ENCODE data around the gene MACROD2. TPM values are rescaled to one million over a fixed set of nuclear protein-coding genes. Genes with fewer than 3 reads are reported as not detected.

MACROD2 gene
- 0.14 and 0.55 TPM in 2 replicates for total RNA-seq

DNA sequence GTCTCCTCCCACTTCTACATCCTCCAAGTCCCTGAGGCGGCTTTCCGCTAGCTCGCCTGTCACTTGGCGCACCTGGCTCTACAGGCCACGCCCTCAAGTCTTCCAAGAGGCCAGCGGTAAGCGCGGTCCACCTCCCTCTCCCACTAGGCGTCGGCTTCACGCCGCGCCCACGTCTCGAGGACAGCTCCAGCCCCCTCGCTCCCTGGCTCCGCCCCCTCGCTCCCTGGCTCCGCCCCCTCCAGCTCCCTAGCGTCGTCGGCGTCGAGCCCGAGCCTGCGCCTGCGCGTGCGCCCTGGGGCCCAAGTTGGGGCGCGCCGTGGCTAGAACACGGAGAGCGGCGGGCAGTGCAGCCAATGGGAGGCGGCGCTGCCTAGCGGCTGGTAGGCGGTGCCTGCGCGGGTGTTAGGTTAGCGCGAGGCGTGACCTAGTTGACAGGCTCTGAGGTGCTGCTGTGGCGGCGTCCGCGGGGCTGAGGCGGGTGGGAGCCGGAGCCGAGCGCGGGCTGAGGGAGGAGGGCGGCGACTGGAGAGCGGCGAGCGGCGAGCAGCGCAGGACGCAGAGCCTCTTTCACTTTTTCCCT is at the start of gene MACROD2:
TSS of gene MACROD2 (plus strand) at position 431 of the 580 bp plus-strand sequence.

DNA sequence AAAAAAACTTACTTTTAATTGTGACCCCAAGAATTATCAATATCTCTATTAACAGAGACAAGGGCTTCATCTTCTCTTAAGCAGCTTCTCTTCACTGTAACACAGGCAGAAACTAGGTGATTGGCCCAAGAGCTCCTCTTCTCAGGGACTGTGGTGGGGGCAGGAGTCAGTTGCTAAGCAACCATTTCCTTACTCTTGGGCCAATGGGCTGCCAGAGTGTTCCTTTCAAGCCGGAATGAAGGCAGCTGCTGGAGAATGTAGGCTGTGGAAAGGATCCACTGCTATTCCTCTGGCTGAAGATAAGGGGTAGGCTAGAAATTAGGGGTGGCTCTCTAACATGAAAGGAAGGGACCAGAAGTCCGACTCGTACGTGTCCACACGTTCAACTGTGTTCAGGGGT is 4.9 kb upstream of the MACROD2 start, which contains the start of gene SEL1L2:
TSS of gene SEL1L2 (minus strand) at position 150 of the 400 bp plus-strand sequence. CDS start at position 70, 80 bp downstream.

DNA sequence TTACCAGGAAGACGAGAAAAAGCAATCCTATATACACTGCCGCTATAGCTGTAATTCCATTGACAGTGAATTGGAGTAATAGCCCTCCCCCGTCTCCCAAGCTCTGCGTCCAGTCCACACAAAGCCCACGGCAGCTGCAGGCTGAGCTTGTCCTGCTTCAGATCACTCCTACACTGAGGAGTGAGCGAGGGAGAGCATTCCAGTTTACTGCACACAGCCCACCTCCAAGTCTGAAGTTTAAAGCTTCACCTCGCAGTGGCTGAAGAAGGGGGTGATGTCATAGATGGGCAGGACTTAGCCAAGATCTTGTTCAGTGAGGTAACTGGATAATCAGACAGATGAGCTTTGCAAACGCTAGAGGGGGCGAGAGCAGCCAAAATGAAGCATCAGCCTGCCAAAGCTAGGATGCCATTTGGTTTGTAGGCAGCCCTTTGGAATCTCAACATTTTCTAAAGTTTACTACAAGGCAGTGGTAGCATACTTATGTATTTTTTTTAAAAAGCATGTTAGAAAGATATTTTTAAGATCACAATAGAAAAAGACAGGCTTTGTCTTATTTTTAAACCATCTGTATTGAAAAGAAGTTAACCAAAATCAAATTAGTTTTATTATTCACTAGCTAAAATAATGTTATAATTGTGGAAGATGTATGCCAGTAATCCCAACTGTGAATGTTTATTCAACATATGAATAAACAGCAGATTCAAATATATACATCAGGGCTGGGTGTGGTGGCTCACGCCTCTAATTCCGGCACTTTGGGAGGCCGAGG is 342.3 kb downstream of the MACROD2 start, which contains the start of gene FLRT3:
TSS of gene FLRT3 (minus strand) at position 213 of the 772 bp plus-strand sequence. CDS start 10,106 bp downstream, outside the sequence.

Other genes starting within 250 kb of the MACROD2 start
- 10.2 and 17.0 TPM in 2 replicates for gene ESF1, start 210.6 kb upstream of the MACROD2 start, total RNA-seq
- gene NDUFAF5, start 210.5 kb upstream of the MACROD2 start, total RNA-seq: 10.8 and 14.7 TPM in 2 replicates
- gene SEL1L2, start 4.9 kb upstream of the MACROD2 start, total RNA-seq: not detected in 2 replicates